ENCODE measurements around the gene LRFN5.

- TF ChIP-seq CTCF (IDR thresholded peaks at IDR 0.05; ENCODE audit: control extremely low read depth in 1 of 3, insufficient read depth in 1 of 3, low read depth in 1 of 3, low read length in 3 of 3) (no peak), USF2 (IDR thresholded peaks at IDR 0.05; ENCODE audit: low read length) (no peak), ZNF274 (IDR thresholded peaks at IDR 0.05; ENCODE audit: borderline replicate concordance, extremely low read depth, low read length) (no peak), GABPA (IDR thresholded peaks at IDR 0.05; ENCODE audit: borderline replicate concordance, insufficient read depth, low read length) (no peak), POLR2AphosphoS5 (IDR thresholded peaks at IDR 0.05; ENCODE audit: low read depth, low read length) (no peak), FOSL1 (IDR thresholded peaks at IDR 0.05; ENCODE audit: insufficient read depth, low read depth, low read length) (no peak), POLR2A (IDR thresholded peaks at IDR 0.05; ENCODE audit: control extremely low read depth in 1 of 2, low read depth in 2 of 2, low read length in 2 of 2) (no peak), BACH1 (IDR thresholded peaks at IDR 0.05; ENCODE audit: low read length) (no peak), JUND (IDR thresholded peaks at IDR 0.05; ENCODE audit: low read length) (no peak), MAX (IDR thresholded peaks at IDR 0.05) (no peak), CHD2 (IDR thresholded peaks at IDR 0.05; ENCODE audit: low read length) (no peak), EZH2 (IDR thresholded peaks at IDR 0.05; ENCODE audit: low read depth, low read length, severe bottlenecking) (no peak)
Measured at GRCh38 chr14:41668356-41668755, 61.7 kb downstream of the LRFN5 start.

Data from H1 (cell line).